AG04449 (cell line): ENCODE measurements around the gene ENAM.

Experiments used
- CTCF ChIA-PET: fragments of 350-600 bp; formaldehyde crosslinking; extraction: SDS; loops from one replicate; lab custom pipeline; 2021; ENCODE audit warnings: antibody characterized with exemption; lab: Yijun Ruan, JAX
- POLR2A ChIA-PET: fragments of 400-600, 350-600 bp; formaldehyde crosslinking; extraction: SDS; loops from one replicate; lab custom pipeline; 2020; ENCODE audit warnings: antibody characterized with exemption, inconsistent platforms; lab: Yijun Ruan, JAX
- DNase-seq: peaks from one replicate; pipeline ENCODE4 v3.0.0-alpha.2; 2010; ENCODE audit warnings: low read depth, low spot score
- H3K4me3 ChIP-seq: 2 replicates; pipeline ENCODE4 v1.5.1; 2011; ENCODE audit warnings: low read depth, mild to moderate bottlenecking, control low read depth, low read length
- TF ChIP-seq, protein P1 (sequence below): IDR thresholded peaks from one replicate; pipeline ENCODE4 v1.5.1; 2011; ENCODE audit warnings: mild to moderate bottlenecking, moderate library complexity, low read length, control low read depth, inconsistent platforms; ENCODE audit not compliant: insufficient read depth; ENCODE audit errors: missing control alignments

Gene ENAM, protein sequence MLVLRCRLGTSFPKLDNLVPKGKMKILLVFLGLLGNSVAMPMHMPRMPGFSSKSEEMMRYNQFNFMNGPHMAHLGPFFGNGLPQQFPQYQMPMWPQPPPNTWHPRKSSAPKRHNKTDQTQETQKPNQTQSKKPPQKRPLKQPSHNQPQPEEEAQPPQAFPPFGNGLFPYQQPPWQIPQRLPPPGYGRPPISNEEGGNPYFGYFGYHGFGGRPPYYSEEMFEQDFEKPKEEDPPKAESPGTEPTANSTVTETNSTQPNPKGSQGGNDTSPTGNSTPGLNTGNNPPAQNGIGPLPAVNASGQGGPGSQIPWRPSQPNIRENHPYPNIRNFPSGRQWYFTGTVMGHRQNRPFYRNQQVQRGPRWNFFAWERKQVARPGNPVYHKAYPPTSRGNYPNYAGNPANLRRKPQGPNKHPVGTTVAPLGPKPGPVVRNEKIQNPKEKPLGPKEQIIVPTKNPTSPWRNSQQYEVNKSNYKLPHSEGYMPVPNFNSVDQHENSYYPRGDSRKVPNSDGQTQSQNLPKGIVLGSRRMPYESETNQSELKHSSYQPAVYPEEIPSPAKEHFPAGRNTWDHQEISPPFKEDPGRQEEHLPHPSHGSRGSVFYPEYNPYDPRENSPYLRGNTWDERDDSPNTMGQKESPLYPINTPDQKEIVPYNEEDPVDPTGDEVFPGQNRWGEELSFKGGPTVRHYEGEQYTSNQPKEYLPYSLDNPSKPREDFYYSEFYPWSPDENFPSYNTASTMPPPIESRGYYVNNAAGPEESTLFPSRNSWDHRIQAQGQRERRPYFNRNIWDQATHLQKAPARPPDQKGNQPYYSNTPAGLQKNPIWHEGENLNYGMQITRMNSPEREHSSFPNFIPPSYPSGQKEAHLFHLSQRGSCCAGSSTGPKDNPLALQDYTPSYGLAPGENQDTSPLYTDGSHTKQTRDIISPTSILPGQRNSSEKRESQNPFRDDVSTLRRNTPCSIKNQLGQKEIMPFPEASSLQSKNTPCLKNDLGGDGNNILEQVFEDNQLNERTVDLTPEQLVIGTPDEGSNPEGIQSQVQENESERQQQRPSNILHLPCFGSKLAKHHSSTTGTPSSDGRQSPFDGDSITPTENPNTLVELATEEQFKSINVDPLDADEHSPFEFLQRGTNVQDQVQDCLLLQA

DNA sequence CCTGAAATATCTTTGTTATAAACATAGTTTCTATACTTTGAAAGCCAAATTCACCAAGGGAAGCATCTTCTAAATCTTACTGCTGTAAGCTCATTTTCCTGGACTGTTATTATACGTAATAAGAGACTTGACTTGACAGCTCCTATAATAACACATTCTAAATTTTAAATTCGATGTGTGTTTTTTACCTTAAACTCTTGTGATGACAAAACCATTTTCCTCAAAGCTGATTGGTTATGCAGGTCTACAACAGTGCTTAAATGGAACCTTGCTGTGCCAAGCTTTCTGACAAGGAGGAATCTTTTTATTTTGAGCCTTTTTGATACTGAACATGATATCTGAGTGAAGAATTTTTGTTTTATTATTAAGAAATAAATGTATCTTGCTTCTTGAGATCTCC, at the start of gene ENAM:
ENAM (plus strand) TSS at position 301 of the 400 bp plus-strand sequence. CDS start 757 bp downstream, outside the sequence.
- ChIA-PET POLR2A (no interaction called here), CTCF (interaction anchor here (0.8 to 3.6 kb wide), 3 partner anchors 10 to 27 kb away, joined by 3 to 11 read pairs (median 7); no protein-coding TSS in a partner anchor)
- no peak for DNase-seq
- TF ChIP-seq, protein P1, sequence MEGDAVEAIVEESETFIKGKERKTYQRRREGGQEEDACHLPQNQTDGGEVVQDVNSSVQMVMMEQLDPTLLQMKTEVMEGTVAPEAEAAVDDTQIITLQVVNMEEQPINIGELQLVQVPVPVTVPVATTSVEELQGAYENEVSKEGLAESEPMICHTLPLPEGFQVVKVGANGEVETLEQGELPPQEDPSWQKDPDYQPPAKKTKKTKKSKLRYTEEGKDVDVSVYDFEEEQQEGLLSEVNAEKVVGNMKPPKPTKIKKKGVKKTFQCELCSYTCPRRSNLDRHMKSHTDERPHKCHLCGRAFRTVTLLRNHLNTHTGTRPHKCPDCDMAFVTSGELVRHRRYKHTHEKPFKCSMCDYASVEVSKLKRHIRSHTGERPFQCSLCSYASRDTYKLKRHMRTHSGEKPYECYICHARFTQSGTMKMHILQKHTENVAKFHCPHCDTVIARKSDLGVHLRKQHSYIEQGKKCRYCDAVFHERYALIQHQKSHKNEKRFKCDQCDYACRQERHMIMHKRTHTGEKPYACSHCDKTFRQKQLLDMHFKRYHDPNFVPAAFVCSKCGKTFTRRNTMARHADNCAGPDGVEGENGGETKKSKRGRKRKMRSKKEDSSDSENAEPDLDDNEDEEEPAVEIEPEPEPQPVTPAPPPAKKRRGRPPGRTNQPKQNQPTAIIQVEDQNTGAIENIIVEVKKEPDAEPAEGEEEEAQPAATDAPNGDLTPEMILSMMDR, result no peak
- H3K4me3 ChIP-seq, result no peak within 1 kb of the TSS

DNA sequence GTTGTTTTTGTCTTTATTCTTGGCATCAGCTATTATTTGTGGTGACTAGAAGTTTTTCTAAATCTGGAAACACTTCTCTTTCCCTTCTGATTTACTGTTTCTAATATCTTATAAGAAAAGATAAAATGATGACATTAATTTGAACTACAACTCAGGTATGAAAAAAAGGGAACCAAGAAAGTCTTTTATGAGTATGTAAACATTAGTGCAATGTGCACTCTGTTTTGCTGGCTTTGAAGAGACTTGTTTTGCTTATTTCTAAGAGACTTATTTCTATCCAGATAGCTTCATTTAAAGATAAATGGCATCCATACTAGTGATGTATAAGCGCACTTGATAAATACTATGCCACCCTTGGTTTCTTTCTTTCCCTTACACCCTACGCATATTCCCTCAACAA, 46.6 kb upstream of the ENAM start:
- ChIA-PET CTCF (no interaction called here), POLR2A (no interaction called here)
- TF ChIP-seq, protein P1, result no peak
- H3K4me3 ChIP-seq, result no peak overlapping the region
- no peak for DNase-seq

DNA sequence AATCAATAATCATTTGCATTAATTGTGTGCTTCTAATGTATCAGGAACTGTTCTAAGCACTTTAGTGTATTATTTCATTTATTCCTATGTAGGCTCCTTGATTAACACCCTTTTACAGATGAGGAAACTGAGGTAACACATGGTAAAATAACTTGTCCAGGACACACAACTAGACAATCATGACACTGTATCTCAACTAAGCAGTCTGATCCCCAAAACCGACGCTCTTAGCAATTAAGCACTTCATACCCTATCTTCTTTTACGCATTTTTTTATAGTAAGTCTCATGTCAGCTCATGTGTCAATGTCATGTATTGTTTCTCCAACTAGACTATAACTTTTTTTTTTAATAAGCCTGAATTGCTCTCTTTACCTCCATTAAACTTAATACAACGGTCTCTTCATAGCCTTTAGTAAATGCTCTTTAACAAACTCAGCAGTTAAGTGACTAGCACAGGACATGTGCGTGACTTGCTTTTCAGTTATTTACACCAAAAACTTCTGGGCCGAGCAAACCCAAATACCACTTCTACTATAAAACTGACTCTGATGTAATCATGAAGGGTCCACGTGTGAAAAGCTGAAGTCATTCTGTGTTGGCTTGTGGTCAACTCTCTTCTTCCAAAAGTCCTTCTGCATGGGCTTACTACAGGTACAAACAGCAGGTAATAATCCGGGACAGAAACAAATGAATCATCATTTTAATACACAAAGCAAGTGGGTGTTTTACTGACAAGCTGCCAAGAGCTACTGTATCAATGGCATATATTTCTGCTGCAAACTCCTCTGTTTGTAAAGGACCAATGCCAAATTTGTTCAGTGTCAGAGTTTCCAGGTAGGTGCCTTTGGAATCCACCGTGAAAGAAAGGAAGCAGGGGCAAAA, 44.4 kb upstream of the ENAM start:
- POLR2A ChIA-PET, result no interaction called here
- no peak for DNase-seq
- TF ChIP-seq, protein P1, result no peak
- H3K4me3 ChIP-seq, result no peak overlapping the region
- CTCF ChIA-PET, result no interaction called here

DNA sequence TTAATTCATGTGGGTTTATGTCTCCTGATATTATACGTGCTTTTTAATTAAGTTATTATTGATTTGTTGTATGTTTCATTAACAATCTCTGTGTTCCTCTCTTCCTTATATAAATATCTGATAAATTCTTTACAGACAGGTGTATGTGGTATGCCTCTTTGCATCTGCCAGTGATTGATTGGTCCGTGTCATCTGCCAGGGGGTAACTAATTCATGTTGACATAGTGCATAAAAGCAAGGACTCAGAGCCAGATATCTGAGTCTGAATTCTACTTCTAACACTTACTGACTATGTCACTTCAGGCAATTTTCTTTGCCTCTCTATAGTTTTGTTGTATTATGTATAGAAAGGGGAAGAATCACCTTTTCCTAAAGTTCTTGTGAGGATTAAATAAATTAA, 41.7 kb upstream of the ENAM start:
- ChIA-PET POLR2A (no interaction called here), CTCF (no interaction called here)
- DNase-seq, result no peak
- TF ChIP-seq, protein P1, result no peak
- no peak overlapping the region for H3K4me3 ChIP-seq

DNA sequence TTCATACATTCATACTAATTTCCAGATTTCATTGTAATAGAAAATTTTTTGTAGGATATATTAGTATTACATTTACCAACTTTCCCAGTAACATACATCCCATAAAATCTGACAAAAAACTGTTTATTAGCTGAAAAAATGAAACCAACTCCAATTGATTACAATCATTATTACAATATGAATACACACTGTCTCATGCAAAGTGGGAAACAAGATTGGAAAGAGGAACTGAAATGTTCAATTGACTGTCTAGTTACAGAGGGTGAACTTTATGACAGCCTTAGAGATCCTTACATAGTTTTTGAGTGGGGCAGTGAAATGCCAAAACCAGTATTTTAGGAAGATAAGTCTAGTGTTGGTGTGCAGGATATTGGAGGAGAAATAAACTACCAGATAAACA, 38.8 kb upstream of the ENAM start:
- ChIA-PET CTCF (no interaction called here), POLR2A (no interaction called here)
- DNase-seq, result no peak
- no peak overlapping the region for H3K4me3 ChIP-seq
- TF ChIP-seq, protein P1, result no peak
